Measurements from ENCODE around the gene MTERF2. TPM values are rescaled to one million over a fixed set of nuclear protein-coding genes. Genes with fewer than 3 reads are reported as not detected.

MTERF2 gene
- total RNA-seq, 1 experiment from 2014 or later = 10.9 TPM

GRCh38 chr12:106981788-106982187, 5.2 kb downstream of the MTERF2 start:
- no TSS peak for BruUV-seq (replicated peaks)
- in situ Hi-C loops (cut with HindIII; ENCODE audit: low pct_unique_long_range_greater_than_20kb, low sequenced_read_pairs) (no loop called here), intact Hi-C loops (cut with micrococcal nuclease; ENCODE audit: unreplicated experiment) (no loop called here)
- DNase-seq (ENCODE audit: low read depth, low spot score) (no peak), ATAC-seq (no peak)
- TF ChIP-seq CTCF (IDR thresholded peaks at IDR 0.05) (no peak), REST (IDR thresholded peaks at IDR 0.05; ENCODE audit: insufficient read depth in 1 of 2, low read depth in 2 of 2, low read length in 1 of 2) (no peak), TCF7L2 (IDR thresholded peaks at IDR 0.05; ENCODE audit: low read depth, low read length) (no peak), SIN3A (IDR thresholded peaks at IDR 0.05; ENCODE audit: borderline replicate concordance, insufficient read depth, low read depth, low read length) (no peak), POLR2AphosphoS5 (IDR thresholded peaks at IDR 0.05; ENCODE audit: low read depth, low read length) (no peak)
- Histone ChIP-seq H3K36me3 (ENCODE audit: control insufficient read depth, insufficient read depth, low read length) (no peaks in the 10 kb centered on the region; the same call in 1 of the 2 replicates), H3K27me3 (ENCODE audit: control insufficient read depth, insufficient read depth, low read length) (no peaks in the 10 kb centered on the region), H3K4me1 (ENCODE audit: control insufficient read depth, insufficient read depth, low read length) (peaks cover 6% of the 10 kb centered on the region), H3K9me3 (ENCODE audit: control insufficient read depth, insufficient read depth, low read depth, low read length) (no peaks in the 10 kb centered on the region), H3K27ac (ENCODE audit: low read length) (no peak overlapping the region), H3K4me3 (ENCODE audit: low read depth in 2 of 2, low read length in 2 of 2) (no peak overlapping the region)
- ChIA-PET POLR2A (no interaction called here), CTCF (no interaction called here)

- in situ Hi-C loops (cut with HindIII; ENCODE audit: low pct_unique_long_range_greater_than_20kb, low sequenced_read_pairs) (no loop called here), intact Hi-C loops (cut with micrococcal nuclease; ENCODE audit: unreplicated experiment) (no loop called here)
- Histone ChIP-seq H3K9me3 (ENCODE audit: control insufficient read depth, insufficient read depth, low read depth, low read length) (no peaks in the 10 kb centered on the region), H3K4me3 (ENCODE audit: low read depth in 2 of 2, low read length in 2 of 2) (no peak overlapping the region), H3K27me3 (ENCODE audit: control insufficient read depth, insufficient read depth, low read length) (no peaks in the 10 kb centered on the region), H3K36me3 (ENCODE audit: control insufficient read depth, insufficient read depth, low read length) (no peaks in the 10 kb centered on the region; the same call in 1 of the 2 replicates), H3K27ac (ENCODE audit: low read length) (no peak overlapping the region), H3K4me1 (ENCODE audit: control insufficient read depth, insufficient read depth, low read length) (peaks cover 10% of the 10 kb centered on the region)
- BruUV-seq (replicated peaks) = no TSS peak
- DNase-seq (ENCODE audit: low read depth, low spot score) (no peak), ATAC-seq (no peak)
- ChIA-PET CTCF (no interaction called here), POLR2A (no interaction called here)
- TF ChIP-seq REST (IDR thresholded peaks at IDR 0.05; ENCODE audit: insufficient read depth in 1 of 2, low read depth in 2 of 2, low read length in 1 of 2) = no peak
- no peak for TF ChIP-seq POLR2AphosphoS5 (IDR thresholded peaks at IDR 0.05; ENCODE audit: low read depth, low read length)
- no peak for TF ChIP-seq TCF7L2 (IDR thresholded peaks at IDR 0.05; ENCODE audit: low read depth, low read length)
- TF ChIP-seq CTCF (IDR thresholded peaks at IDR 0.05) = no peak
- TF ChIP-seq SIN3A (IDR thresholded peaks at IDR 0.05; ENCODE audit: borderline replicate concordance, insufficient read depth, low read depth, low read length) = no peak
Measured at GRCh38 chr12:106980944-106981343, 6.0 kb downstream of the MTERF2 start.
